ENCODE results near the gene PACS2.

The PACS2 gene

DNA sequence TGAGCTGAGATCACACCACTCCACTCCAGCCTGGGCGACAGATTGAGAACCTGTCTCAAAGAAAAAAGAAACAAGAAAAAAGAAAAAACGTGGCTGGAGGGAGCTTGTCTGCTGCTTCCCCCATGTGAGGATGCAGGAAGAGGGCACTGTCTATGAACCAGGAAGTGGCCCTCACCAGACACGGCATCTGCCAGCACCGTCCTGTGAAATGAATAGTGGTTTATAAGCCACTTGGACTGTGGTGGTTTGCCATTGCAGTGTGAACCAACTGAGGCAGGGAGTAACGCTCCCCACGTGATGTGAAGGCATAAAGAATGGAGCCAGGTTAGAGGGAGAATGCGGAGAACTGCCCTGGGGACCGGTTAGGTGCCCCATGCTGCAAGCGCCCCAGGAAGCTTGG, 9.2 kb upstream of the PACS2 start:
- Histone ChIP-seq H3K23ac (ENCODE audit: low read length in 2 of 2) (no peak overlapping the region), H3K18ac (ENCODE audit: low read depth in 1 of 2, low read length in 2 of 2) (no peak overlapping the region), H2BK120ac (ENCODE audit: low read depth, low read length) (no peak overlapping the region), H3K36me3 (ENCODE audit: control insufficient read depth in 1 of 2, insufficient read depth in 2 of 2, low read depth in 1 of 2, low read length in 2 of 2) (peaks cover 0 to 7% of the 10 kb centered on the region in 2 experiments), H2AK5ac (ENCODE audit: low read length, severe bottlenecking) (no peak overlapping the region), H3K14ac (ENCODE audit: low read length in 2 of 2) (no peak overlapping the region), H3K4me3 (ENCODE audit: insufficient read depth in 1 of 2, low read depth in 1 of 2, low read length in 2 of 2) (no peak overlapping the region), H3K4ac (ENCODE audit: low read depth in 1 of 2, low read length in 2 of 2) (no peak overlapping the region), H4K91ac (ENCODE audit: low read length) (no peak overlapping the region), H3K9me3 (ENCODE audit: control insufficient read depth, low read length) (no peaks in the 10 kb centered on the region), H3K79me1 (replicated peaks; ENCODE audit: low read length, poor library complexity, severe bottlenecking) (peaks cover 9% of the 10 kb centered on the region), H3K27ac (ENCODE audit: low read length, poor library complexity, severe bottlenecking) (no peak overlapping the region), H2BK15ac (ENCODE audit: low read depth, poor library complexity, severe bottlenecking) (no peak overlapping the region), H3K4me1 (ENCODE audit: control insufficient read depth, insufficient read depth, low read depth, low read length) (peaks cover 6% of the 10 kb centered on the region), H2BK5ac (ENCODE audit: low read depth, low read length, poor library complexity, severe bottlenecking) (no peak overlapping the region), H3K27me3 (ENCODE audit: control insufficient read depth in 1 of 2, insufficient read depth in 1 of 2, low read length in 2 of 2) (no peaks in the 10 kb centered on the region), H3K9ac (ENCODE audit: low read length) (no peak overlapping the region), H3K4me2 (ENCODE audit: low read length, poor library complexity, severe bottlenecking) (no peak overlapping the region), H2BK12ac (ENCODE audit: low read length in 2 of 2) (no peak overlapping the region), H2AFZ (ENCODE audit: low read depth, low read length) (no peak overlapping the region), H4K8ac (ENCODE audit: low read length) (no peak overlapping the region)
- no peak for DNase-seq
- WGBS = 78% methylated on average over 9 of the region's 9 CpGs

DNA sequence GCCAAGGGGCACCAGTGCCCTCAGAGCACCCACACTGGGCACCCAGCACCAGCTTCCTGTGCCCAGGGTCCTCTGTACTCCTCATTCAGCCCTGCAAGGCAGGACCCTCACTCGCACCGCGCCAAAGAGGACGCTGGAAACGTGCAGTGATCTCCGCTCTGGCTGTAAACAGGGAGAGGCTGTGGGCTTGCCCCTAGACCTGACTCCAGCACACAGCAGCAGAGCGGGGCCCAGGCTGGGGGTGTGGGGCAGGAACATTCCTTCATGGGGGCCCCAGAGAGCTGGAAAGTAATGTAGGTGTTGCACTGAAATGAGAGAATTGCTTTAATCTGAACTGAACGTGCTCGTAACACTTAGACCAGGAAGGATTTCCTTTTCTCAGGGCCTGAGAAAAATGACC, 8.8 kb upstream of the PACS2 start:
- Histone ChIP-seq H3K27me3 (ENCODE audit: control insufficient read depth in 1 of 2, insufficient read depth in 1 of 2, low read length in 2 of 2) (no peaks in the 10 kb centered on the region), H4K8ac (ENCODE audit: low read length) (no peak overlapping the region), H4K91ac (ENCODE audit: low read length) (no peak overlapping the region), H2BK120ac (ENCODE audit: low read depth, low read length) (no peak overlapping the region), H3K14ac (ENCODE audit: low read length in 2 of 2) (no peak overlapping the region), H3K4me1 (ENCODE audit: control insufficient read depth, insufficient read depth, low read depth, low read length) (peaks cover 6% of the 10 kb centered on the region), H3K4me2 (ENCODE audit: low read length, poor library complexity, severe bottlenecking) (no peak overlapping the region), H2BK5ac (ENCODE audit: low read depth, low read length, poor library complexity, severe bottlenecking) (no peak overlapping the region), H3K4ac (ENCODE audit: low read depth in 1 of 2, low read length in 2 of 2) (no peak overlapping the region), H3K36me3 (ENCODE audit: control insufficient read depth in 1 of 2, insufficient read depth in 2 of 2, low read depth in 1 of 2, low read length in 2 of 2) (peaks cover 0 to 7% of the 10 kb centered on the region in 2 experiments), H3K27ac (ENCODE audit: low read length, poor library complexity, severe bottlenecking) (no peak overlapping the region), H3K79me1 (replicated peaks; ENCODE audit: low read length, poor library complexity, severe bottlenecking) (peaks cover 8% of the 10 kb centered on the region), H3K23ac (ENCODE audit: low read length in 2 of 2) (no peak overlapping the region), H3K18ac (ENCODE audit: low read depth in 1 of 2, low read length in 2 of 2) (no peak overlapping the region), H3K9ac (ENCODE audit: low read length) (no peak overlapping the region), H2BK15ac (ENCODE audit: low read depth, poor library complexity, severe bottlenecking) (no peak overlapping the region), H2AFZ (ENCODE audit: low read depth, low read length) (no peak overlapping the region), H3K9me3 (ENCODE audit: control insufficient read depth, low read length) (no peaks in the 10 kb centered on the region), H2BK12ac (ENCODE audit: low read length in 2 of 2) (no peak overlapping the region), H2AK5ac (ENCODE audit: low read length, severe bottlenecking) (no peak overlapping the region), H3K4me3 (ENCODE audit: insufficient read depth in 1 of 2, low read depth in 1 of 2, low read length in 2 of 2) (no peak overlapping the region)
- 85% methylated on average over 9 of the region's 9 CpGs for WGBS
- DNase-seq = no peak

- Histone ChIP-seq H2BK12ac (ENCODE audit: low read length in 2 of 2) (no peak overlapping the region), H3K9me3 (ENCODE audit: control insufficient read depth, low read length) (no peaks in the 10 kb centered on the region), H3K27ac (ENCODE audit: low read length, poor library complexity, severe bottlenecking) (no peak overlapping the region), H3K4me3 (ENCODE audit: insufficient read depth in 1 of 2, low read depth in 1 of 2, low read length in 2 of 2) (no peak overlapping the region), H2BK120ac (ENCODE audit: low read depth, low read length) (no peak overlapping the region), H3K4me2 (ENCODE audit: low read length, poor library complexity, severe bottlenecking) (no peak overlapping the region), H2AFZ (ENCODE audit: low read depth, low read length) (no peak overlapping the region), H3K4me1 (ENCODE audit: control insufficient read depth, insufficient read depth, low read depth, low read length) (peaks cover 5% of the 10 kb centered on the region), H3K27me3 (ENCODE audit: control insufficient read depth in 1 of 2, insufficient read depth in 1 of 2, low read length in 2 of 2) (no peaks in the 10 kb centered on the region), H2BK15ac (ENCODE audit: low read depth, poor library complexity, severe bottlenecking) (peak overlapping the region; percentile 48), H3K36me3 (ENCODE audit: control insufficient read depth in 1 of 2, insufficient read depth in 2 of 2, low read depth in 1 of 2, low read length in 2 of 2) (peaks cover 0 to 7% of the 10 kb centered on the region in 2 experiments), H3K9ac (ENCODE audit: low read length) (no peak overlapping the region), H4K8ac (ENCODE audit: low read length) (no peak overlapping the region), H3K4ac (ENCODE audit: low read depth in 1 of 2, low read length in 2 of 2) (no peak overlapping the region), H2AK5ac (ENCODE audit: low read length, severe bottlenecking) (no peak overlapping the region), H3K23ac (ENCODE audit: low read length in 2 of 2) (no peak overlapping the region), H3K79me1 (replicated peaks; ENCODE audit: low read length, poor library complexity, severe bottlenecking) (peaks cover 6% of the 10 kb centered on the region), H2BK5ac (ENCODE audit: low read depth, low read length, poor library complexity, severe bottlenecking) (no peak overlapping the region), H3K18ac (ENCODE audit: low read depth in 1 of 2, low read length in 2 of 2) (no peak overlapping the region), H3K14ac (ENCODE audit: low read length in 2 of 2) (no peak overlapping the region), H4K91ac (ENCODE audit: low read length) (no peak overlapping the region)
- 34% methylated on average over 4 of the region's 4 CpGs for WGBS
- DNase-seq = no peak
These were observed 7.4 kb upstream of the PACS2 start for GRCh38 chr14:105307052-105307727.

DNA sequence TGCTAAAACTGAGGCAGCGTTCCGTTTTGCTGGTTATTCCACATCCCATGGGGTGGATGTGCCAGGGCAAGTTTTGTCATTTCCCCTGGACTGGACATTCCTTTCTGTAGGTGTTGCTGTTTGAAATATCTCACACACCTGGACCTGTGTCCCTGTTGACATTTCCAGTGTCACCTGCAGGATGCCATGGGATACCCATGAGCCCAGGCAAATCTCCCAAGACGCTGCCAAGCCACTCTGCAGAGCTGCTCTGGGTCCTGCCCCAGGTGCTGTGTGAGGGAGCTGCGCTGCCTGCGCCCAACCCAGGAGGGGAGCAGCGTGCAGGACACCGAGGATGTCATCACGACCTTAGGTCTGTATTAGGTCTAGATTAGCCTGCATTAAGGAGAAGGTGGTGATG, 5.2 kb upstream of the PACS2 start:
- Histone ChIP-seq H3K9me3 (ENCODE audit: control insufficient read depth, low read length) (no peaks in the 10 kb centered on the region), H2AFZ (ENCODE audit: low read depth, low read length) (no peak overlapping the region), H3K4me1 (ENCODE audit: control insufficient read depth, insufficient read depth, low read depth, low read length) (peaks cover 7% of the 10 kb centered on the region), H3K4me2 (ENCODE audit: low read length, poor library complexity, severe bottlenecking) (no peak overlapping the region), H3K27me3 (ENCODE audit: control insufficient read depth in 1 of 2, insufficient read depth in 1 of 2, low read length in 2 of 2) (no peaks in the 10 kb centered on the region), H3K36me3 (ENCODE audit: control insufficient read depth in 1 of 2, insufficient read depth in 2 of 2, low read depth in 1 of 2, low read length in 2 of 2) (peaks cover 0 to 3% of the 10 kb centered on the region in 2 experiments), H2BK12ac (ENCODE audit: low read length in 2 of 2) (no peak overlapping the region), H3K79me1 (replicated peaks; ENCODE audit: low read length, poor library complexity, severe bottlenecking) (peaks cover 2% of the 10 kb centered on the region), H4K8ac (ENCODE audit: low read length) (no peak overlapping the region), H3K4me3 (ENCODE audit: insufficient read depth in 1 of 2, low read depth in 1 of 2, low read length in 2 of 2) (no peak overlapping the region), H4K91ac (ENCODE audit: low read length) (no peak overlapping the region), H3K23ac (ENCODE audit: low read length in 2 of 2) (no peak overlapping the region), H3K4ac (ENCODE audit: low read depth in 1 of 2, low read length in 2 of 2) (no peak overlapping the region), H2BK120ac (ENCODE audit: low read depth, low read length) (no peak overlapping the region), H3K18ac (ENCODE audit: low read depth in 1 of 2, low read length in 2 of 2) (no peak overlapping the region), H3K27ac (ENCODE audit: low read length, poor library complexity, severe bottlenecking) (no peak overlapping the region), H2BK5ac (ENCODE audit: low read depth, low read length, poor library complexity, severe bottlenecking) (no peak overlapping the region), H3K9ac (ENCODE audit: low read length) (no peak overlapping the region), H2AK5ac (ENCODE audit: low read length, severe bottlenecking) (no peak overlapping the region), H2BK15ac (ENCODE audit: low read depth, poor library complexity, severe bottlenecking) (no peak overlapping the region), H3K14ac (ENCODE audit: low read length in 2 of 2) (no peak overlapping the region)
- DNase-seq = no peak
- 88% methylated on average over 8 of the region's 8 CpGs for WGBS

All from mesenchymal stem cell (in vitro differentiated cells and primary cell).